UCSD-AML1 (cell line): ENCODE measurements around the gene FSIP1.
A peak's percentile ranks its signal among the peaks of the same experiment; 100 is the strongest.

ENCODE experiments used
- DNase-seq: peaks from one replicate; lab custom pipeline; 2025; ENCODE audit not compliant: unreplicated experiment; lab: John Stamatoyannopoulos, UW

Gene FSIP1

DNA sequence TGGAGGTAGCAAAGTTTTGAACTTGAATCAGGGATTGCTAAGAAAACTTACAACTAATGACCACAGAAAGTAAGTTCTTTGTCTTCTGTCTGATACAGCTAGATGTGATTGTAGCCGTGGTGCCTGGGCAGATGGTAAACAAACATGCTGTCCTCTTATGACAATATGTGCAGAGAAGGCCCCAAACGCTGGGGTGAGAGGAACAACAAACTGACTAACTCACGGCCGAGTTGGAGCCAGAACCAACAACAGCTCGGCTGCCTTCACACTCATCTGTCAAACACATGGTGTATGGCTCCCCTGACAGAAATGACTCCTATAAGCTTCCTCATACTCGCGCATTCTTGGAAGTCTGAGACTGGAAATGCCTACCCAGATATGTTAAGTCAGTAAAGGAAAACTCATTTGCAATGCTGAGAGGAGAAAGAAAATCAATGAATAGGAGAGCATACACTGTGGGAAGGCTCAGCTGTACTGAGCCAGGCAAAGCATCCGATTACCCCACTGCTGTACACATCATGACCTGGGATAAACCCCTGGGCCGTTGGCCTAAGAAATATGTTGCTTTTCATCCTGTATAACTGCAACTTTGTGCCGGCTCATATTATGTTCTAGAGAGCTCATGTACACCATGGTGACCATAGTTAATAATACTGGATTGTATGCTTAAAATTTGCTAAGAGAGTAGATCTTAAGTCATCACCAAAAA lies 196.1 kb downstream of the FSIP1 start:
- no peak for DNase-seq

DNA sequence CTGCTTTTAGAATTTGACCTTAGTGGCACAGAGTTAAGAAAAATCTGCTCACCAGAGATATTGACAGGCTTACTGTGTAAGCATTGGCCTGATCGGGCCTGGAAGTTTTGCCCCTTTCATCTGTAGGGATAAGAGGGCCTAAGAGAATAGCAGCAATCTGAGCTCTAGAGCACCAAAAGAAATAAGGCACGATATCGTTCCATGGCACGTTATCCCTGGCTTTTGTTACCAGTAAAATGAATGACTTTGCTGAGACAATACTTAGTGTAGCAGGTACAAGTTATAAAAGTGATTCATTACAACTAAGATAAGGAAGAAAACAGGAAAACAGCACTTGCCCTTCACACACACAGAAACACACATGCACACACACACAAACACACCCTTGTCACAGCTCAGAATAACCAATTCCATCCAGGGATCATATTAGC lies 196.8 kb downstream of the FSIP1 start:
- DNase-seq, result no peak

DNA sequence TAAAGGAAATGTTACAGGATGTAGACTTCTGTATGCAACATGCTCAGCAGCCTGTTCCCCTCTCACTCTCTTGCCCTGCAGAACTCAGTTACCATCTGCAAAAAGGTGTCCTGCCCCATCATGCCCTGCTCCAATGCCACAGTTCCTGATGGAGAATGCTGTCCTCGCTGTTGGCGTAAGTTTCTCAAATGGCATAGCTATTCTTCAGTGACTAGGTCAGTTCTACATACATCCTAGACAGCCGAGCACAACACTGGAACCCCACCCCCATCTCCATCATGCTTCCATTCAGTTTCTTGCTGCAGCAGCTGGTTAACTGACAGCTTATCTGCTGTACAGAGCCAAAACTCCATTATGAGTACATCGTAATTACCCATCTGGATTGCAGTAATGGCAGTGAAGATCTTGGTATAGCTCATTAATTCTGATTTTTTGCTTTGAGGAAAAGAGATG lies 197.2 kb downstream of the FSIP1 start:
- no peak for DNase-seq

DNA sequence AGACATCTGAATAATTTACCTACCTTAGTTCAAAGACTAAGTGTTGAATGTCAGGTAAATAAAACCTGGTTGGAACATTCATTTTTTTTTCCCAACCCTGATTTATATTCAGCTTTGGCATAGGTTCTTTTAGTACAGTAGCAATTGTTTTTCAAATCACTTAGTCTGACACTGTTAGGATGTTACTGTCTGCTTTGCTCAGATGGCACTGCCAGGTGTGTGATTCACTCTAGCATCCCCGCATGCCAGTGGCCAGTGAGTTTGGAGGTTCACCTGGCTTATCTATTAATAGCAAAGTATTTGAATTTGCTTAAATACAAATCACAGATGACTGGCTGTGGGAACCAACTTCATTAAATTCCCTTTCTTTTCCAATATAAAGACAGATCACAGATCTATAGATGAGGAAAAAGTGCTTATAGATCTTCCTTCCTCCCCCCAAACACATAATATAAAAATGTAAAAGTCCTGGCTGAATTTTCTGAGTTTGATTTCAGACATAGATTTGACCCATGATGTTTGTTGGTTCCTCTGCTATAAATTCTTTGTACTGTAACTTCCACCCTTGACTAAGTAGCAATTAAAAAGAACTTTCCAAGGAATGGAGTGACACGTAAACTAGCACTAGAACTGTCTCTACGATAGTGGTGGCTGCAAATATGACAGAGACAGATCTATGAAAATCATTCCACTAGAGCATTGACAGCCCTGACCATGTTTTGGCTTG lies 197.8 kb downstream of the FSIP1 start:
- no peak for DNase-seq

DNA sequence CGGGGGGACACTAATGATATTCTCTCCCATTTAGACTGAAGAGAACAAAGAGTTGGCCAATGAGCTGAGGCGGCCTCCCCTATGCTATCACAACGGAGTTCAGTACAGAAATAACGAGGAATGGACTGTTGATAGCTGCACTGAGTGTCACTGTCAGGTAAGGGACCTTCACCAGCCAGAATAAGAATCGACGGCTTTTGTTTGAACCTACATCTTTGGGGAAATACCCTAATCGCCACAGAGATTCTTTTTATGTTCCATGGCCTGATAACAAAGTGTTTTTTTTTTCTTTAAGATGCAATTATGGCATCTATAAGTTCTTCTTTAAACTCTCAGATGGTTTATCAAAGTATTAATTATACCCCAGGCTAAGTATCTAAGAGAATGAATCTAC lies 198.4 kb downstream of the FSIP1 start:
- no peak for DNase-seq

DNA sequence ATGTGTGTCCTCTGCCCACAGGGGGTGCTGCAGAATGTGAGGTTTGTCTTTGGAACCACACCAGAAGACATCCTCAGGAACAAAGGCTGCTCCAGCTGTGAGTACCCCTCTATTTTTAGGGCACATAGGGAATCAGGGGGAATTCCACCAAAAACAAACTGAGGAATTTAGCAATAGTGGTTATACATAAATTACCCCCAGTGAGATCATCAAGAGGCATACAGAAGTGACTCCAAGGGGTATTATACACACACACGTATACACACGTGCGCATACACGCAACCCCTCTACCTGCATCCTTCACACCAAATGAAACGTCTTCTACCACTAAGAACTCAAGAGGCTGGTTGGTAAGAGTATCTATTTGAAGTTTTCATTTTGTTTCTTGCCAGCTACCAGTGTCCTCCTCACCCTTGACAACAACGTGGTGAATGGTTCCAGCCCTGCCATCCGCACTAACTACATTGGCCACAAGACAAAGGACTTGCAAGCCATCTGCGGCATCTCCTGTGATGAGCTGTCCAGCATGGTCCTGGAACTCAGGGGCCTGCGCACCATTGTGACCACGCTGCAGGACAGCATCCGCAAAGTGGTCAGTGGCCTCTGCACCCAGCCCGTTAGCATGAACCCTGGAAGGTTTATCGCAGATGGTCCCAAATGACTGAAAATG lies 198.9 kb downstream of the FSIP1 start:
- DNase-seq, result no peak

DNA sequence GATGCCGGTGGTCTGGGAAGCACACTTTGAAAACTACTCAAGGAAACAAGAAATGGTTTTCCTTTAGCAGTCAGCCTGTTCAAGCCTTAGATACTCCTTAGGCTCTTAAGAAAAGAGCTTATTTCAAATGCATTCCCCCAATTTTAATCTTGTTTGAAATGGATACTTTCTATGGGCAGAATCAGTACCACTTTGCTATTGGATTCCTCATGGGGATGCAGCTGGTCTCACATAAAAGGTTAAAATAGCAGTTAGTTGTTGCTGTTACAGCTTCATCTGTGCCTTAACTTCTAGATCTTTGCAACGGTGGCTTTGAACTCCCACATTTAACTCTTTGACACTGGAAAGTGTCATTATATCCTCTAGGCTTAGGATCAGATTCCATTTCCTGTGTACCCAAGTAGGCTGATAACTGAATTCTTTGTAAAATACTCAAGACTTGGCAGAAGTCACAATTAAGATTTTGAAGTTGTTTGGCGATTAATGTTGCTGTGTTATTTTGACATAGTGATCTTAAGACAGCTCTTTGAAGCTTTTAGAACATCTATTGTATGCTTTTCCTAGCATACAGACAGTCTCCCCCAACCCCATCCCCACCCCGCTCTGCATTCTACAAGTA lies 199.6 kb downstream of the FSIP1 start:
- no peak for DNase-seq

DNA sequence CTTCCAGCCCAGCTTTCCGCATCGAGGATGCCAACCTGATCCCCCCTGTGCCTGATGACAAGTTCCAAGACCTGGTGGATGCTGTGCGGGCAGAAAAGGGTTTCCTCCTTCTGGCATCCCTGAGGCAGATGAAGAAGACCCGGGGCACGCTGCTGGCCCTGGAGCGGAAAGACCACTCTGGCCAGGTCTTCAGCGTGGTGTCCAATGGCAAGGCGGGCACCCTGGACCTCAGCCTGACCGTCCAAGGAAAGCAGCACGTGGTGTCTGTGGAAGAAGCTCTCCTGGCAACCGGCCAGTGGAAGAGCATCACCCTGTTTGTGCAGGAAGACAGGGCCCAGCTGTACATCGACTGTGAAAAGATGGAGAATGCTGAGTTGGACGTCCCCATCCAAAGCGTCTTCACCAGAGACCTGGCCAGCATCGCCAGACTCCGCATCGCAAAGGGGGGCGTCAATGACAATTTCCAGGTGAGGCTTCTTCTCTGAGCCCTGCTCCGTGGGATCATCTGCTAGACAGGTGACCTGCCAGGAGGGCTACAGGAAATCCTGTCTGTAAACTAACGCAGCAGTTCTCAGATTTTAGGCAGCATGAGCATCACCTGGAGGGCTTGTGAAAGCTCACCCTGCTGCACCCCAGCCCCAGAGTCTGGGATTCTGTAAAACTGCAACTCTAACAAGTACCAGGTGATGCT lies 200.2 kb downstream of the FSIP1 start:
- DNase-seq, result no peak

DNA sequence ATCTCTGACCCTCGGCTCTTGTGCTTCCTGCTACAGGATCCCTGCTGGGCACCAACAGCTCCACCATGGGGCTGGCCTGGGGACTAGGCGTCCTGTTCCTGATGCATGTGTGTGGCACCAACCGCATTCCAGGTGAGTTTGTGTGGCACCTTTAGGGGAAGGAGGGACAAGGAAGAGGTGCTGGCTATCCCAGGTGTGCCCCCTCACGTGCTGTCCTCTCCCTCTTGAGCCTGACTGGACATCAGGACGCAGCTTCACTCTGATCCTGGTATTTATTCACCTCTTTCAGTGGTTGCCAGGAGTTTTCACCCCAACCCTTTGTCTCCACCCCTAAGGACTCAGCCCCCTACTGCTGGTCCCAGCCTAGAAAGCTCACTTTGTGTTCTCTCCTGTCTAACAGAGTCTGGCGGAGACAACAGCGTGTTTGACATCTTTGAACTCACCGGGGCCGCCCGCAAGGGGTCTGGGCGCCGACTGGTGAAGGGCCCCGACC lies 200.8 kb downstream of the FSIP1 start:
- peak; percentile 20 for DNase-seq

DNA sequence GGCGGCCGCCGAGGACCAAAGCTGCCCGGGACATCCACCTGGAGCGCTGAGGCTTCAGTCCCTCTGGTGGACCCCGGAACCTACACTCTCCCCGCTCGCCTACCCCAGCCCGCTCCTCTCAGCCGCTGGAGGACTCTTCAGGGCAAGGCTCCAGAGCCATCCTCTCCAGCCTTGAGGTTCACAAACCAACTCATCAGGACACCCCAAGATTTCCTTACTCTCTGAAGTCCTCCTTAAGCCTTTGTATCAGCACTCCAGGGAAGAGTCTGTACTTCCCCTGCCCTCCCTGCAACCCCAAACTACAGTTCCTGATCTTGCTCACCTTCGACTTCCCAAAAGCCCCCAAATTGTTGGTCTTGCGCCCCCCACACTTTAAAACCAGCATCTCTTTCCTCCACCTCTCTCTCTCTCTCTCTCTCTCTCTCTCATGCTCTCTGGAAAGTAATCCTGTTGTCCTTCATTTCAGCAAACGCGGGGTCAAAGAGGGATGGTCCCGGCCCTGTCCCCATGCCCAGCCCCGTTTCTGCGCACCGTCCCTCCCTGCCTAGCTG lies 201.3 kb downstream of the FSIP1 start:
- DNase-seq, result no peak

DNA sequence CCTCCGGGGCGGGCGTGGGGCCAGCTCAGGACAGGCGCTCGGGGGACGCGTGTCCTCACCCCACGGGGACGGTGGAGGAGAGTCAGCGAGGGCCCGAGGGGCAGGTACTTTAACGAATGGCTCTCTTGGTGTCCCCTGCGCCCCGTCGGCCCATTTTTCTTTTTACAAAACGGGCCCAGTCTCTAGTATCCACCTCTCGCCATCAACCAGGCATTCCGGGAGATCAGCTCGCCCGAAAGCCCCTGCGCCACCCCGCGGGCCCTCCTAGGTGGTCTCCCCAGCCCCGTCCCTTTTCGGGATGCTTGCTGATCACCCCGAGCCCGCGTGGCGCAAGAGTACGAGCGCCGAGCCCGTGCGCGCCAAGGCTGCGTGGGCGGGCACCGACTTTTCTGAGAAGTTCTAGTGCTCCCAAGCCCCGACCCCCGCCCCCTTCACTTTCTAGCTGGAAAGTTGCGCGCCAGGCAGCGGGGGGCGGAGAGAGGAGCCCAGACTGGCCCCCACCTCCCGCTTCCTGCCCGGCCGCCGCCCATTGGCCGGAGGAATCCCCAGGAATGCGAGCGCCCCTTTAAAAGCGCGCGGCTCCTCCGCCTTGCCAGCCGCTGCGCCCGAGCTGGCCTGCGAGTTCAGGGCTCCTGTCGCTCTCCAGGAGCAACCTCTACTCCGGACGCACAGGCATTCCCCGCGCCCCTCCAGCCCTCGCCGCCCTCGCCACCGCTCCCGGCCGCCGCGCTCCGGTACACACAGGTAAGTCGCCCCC lies 202.0 kb downstream of the FSIP1 start, which contains the start of gene THBS1:
Gene THBS1 (plus strand): TSS at position 595 of the 757 bp plus-strand sequence. CDS start 779 bp downstream, outside the sequence.
- no peak for DNase-seq

DNA sequence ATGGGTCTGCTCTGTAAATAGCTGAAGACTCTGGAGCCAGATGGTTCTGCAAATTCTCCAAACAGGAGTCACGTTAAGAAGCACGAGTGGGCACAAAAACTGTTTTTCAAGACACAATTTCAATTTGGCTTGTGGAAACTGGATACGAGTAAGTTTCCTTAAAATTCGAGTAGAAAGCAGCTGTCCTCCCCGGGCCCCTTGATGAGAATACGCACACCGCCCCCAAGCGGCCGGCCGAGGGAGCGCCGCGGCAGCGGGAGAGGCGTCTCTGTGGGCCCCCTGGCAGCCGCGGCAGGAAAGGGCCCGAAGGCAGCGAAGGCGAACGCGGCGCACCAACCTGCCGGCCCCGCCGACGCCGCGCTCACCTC lies 202.5 kb downstream of the FSIP1 start:
- DNase-seq, result peak; percentile 87

DNA sequence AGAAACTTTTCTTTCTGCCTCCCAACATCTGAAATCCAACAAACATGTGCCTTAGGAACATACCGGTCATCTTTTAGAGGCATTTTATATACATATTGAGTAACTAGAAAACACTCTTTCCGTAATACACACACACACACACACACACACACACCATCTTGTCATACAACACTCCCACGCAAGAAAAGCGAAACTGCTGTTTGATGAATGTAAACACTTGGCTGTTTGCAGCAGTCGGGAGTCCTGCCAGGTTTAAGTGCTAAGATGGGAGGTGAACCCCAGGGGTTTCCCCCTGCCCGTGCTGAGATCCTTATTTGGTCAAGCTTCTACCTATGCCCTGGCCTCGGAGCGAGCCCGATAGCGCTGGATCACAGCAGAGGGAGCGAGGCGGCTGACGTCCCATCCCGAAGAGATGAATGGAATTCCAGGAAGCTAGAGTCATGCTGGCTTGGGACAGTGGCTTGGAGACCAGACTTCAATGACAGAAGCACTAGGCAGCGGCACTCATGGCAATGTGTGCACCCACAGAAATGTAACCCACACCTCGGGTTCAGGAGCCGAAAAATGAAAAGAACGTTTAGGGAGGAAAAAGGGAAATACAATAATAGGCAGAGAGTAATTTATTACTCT lies 203.0 kb downstream of the FSIP1 start:
- DNase-seq, result no peak

DNA sequence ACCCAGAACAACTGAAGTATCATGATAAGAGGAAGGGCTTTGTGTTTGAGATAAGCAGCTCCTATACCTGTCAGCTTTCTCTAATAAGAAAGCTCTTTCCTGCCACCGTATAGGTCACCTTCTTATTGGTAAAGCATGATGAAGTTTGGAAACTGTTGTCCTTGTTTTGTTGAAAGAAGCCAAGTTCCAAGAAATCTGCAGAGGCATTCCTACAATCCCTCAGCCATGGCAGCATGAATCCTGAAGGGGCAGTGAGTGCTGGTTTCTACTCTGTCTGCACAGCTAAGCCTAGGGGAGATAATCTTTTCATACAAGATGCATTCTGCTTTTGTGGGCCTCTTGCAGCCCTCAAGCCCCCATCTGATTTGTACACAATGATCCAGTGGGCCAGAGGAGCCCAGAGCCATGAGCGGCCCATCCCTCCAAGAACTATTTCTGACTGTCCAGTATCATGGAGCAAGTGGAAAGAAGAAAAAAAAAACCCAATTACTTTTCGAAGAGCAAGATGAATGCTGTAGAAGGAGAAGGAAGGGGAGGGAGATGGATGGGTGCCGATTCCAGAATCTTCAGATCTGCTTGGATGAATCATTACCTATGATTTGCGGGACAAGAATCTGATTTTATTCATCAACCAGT lies 203.7 kb downstream of the FSIP1 start:
- no peak for DNase-seq

DNA sequence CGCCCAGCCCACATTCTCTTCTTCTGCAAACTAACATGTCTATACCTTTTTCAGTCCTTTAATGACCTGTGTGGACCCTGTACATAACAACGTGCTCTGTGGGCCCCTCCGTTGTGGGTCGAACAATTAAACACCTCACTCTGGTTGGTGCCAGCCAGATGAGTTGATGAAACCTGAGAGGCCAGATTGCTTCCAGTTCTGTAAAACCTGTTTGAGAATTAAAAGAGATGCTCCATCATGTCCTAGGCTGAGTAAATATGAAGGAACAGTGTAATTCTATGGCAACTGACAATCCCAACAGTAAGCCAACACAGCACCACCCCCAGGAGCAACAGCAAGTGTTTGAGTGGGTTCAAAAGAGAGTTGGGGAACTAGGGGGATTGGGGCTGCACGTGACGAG lies 207.5 kb downstream of the FSIP1 start:
- DNase-seq, result no peak

DNA sequence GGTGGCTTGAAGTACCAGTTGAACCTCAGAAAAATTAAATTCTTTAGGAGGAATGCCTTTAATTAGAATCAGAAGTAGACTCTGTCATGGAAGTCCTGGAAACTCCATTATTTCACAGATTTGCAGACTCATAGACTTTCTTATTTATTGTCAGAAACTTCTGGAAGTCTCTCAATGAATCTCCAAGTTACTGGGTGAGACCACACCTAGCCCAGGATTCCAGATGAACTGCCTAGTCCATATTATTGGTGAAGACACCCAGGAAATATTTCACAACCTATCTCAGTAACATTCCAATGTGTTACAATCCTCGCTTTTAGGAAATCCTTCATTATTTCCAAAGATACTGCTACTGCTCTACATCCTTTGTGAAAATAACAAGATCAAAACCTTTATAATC lies 208.2 kb downstream of the FSIP1 start:
- no peak for DNase-seq

DNA sequence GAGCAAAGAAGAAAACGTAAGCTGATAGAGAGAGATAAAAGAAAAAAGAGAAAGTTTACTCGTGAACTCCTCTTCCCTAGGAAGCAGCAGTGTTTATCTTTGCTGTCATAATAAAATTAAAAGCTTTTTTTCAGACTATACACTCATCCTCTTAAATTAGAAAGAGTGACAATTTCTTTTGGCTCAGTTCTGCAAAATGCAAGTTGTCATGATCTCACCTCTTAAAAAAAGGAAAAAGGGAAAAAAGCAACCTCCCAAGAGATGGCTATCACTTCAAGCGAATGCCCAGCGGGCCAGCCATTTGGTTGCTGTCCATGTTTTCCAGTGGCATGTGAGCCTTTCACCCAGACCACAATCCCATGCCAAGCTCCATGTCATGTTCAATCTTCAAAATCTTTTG lies 208.8 kb downstream of the FSIP1 start:
- no peak for DNase-seq

DNA sequence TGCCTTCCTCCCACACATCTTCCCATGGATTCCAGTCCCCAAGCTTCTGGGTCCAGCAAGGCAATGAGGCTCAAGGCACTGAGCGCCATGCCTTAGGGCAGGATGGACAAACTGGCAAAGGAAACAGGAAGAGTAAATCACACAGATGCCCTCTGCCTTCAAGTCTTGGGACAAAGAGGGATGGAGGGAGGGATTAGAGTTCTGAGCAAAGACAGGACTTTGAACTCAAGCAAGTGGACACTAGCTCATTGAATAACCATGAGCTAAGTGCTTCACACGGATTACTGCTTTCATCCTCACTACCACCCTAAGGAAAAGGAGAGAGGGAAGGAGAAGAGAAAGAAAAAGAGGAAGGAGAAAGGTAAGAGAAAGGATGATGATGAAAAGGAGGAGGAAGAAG lies 209.4 kb downstream of the FSIP1 start:
- no peak for DNase-seq

DNA sequence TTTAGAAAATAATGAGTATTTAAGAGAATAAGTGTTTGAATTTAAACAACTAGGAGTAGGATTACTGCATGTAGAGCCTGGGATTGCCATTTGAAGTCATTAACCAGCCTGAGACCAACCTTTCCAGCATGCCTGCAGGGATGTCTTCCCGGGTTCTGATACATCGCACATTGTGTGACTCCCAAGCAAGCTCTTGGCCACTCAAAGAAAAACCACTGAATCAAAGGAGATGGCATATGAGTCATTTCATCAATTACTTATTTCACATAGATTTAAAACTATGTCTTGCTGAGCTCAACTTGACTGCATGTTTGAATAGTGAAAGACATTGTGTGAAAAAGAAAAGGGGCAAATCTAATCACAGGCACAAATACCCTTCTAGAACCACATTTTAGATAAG lies 216.8 kb downstream of the FSIP1 start:
- DNase-seq, result no peak
